CD14-positive monocyte (primary cell): ENCODE measurements around the gene RPTOR. TPM values are rescaled to one million over a fixed set of nuclear protein-coding genes. Genes with fewer than 3 reads are reported as not detected.

Source experiments
- DNase-seq, 3 donors: peaks; one replicate each; pipeline ENCODE4 v3.0.0-alpha.2; 2011 to 2022
- H2AFZ ChIP-seq: 2 replicates; pipeline ENCODE4 v1.6.0; 2012; ENCODE audit warnings: mild to moderate bottlenecking, low read depth, low read length, inconsistent platforms; ENCODE audit not compliant: insufficient read depth, poor library complexity, severe bottlenecking
- H3K27ac ChIP-seq, 2 donors: 1 replicate in 1 of 2; 2 replicates in 1 of 2; pipeline ENCODE4 v1.5.1; 2012 to 2013; ENCODE audit warnings: low read length in 2 of 2, control low read depth in 1 of 2, inconsistent platforms in 1 of 2, low read depth in 1 of 2, mild to moderate bottlenecking in 1 of 2
- H3K27me3 ChIP-seq, 2 donors: one replicate each; pipeline versions ENCODE4 v1.6.0 to v1.6.1; 2011 to 2013; ENCODE audit warnings: low read length in 2 of 2; ENCODE audit not compliant: control insufficient read depth in 2 of 2, insufficient read depth in 2 of 2
- H3K36me3 ChIP-seq, 2 donors: replicated peaks in 1 of 2; 1 replicate in 1 of 2; 2 replicates in 1 of 2; pipeline versions ENCODE4 v1.5.1 to v1.6.1; 2012 to 2013; ENCODE audit warnings: low read length in 2 of 2, control low read depth in 1 of 2, inconsistent platforms in 1 of 2, mild to moderate bottlenecking in 1 of 2; ENCODE audit not compliant: insufficient read depth in 2 of 2, control insufficient read depth in 1 of 2
- H3K4me1 ChIP-seq, 2 donors: 1 replicate in 1 of 2; 2 replicates in 1 of 2; pipeline versions ENCODE4 v1.5.1 to v1.6.1; 2012 to 2013; ENCODE audit warnings: low read length in 2 of 2, control low read depth in 1 of 2, inconsistent platforms in 1 of 2, mild to moderate bottlenecking in 1 of 2, moderate library complexity in 1 of 2; ENCODE audit not compliant: insufficient read depth in 2 of 2, control insufficient read depth in 1 of 2
- H3K4me2 ChIP-seq: replicated peaks from 2 replicates; pipeline ENCODE3; 2012; ENCODE audit warnings: low read length, moderate library complexity, mild to moderate bottlenecking; ENCODE audit not compliant: poor library complexity, severe bottlenecking; ENCODE audit errors: extremely low read depth
- H3K4me3 ChIP-seq, 3 experiments: fragments of 200-600 bp in 1 of 3; sonication (generic) in 1 of 3; replicated peaks in 1 of 3; 1 replicate in 2 of 3; 2 replicates in 1 of 3; pipeline ENCODE4 v1.5.1; 2011 to 2013; ENCODE audit warnings: low read length in 3 of 3, mild to moderate bottlenecking in 3 of 3, control low read depth in 2 of 3, low read depth in 2 of 3, inconsistent platforms in 1 of 3, moderate library complexity in 1 of 3
- H3K79me2 ChIP-seq: 2 replicates; pipeline ENCODE4 v1.6.0; 2012; ENCODE audit warnings: mild to moderate bottlenecking, control low read depth, inconsistent platforms, low read length, moderate library complexity; ENCODE audit not compliant: insufficient read depth
- H3K9ac ChIP-seq: 2 replicates; pipeline ENCODE4 v1.6.0; 2017; ENCODE audit warnings: low read length, mild to moderate bottlenecking; ENCODE audit not compliant: insufficient read depth, poor library complexity, severe bottlenecking
- H3K9me3 ChIP-seq, 2 donors: replicated peaks in 1 of 2; 1 replicate in 1 of 2; 2 replicates in 1 of 2; pipeline versions ENCODE4 v1.5.1 to v1.6.1; 2012 to 2013; ENCODE audit warnings: low read length in 2 of 2, control low read depth in 1 of 2; ENCODE audit not compliant: control insufficient read depth in 1 of 2, insufficient read depth in 1 of 2
- H4K20me1 ChIP-seq: 2 replicates; pipeline ENCODE4 v1.6.0; 2012; ENCODE audit warnings: mild to moderate bottlenecking, low read length, control low read depth, moderate library complexity; ENCODE audit not compliant: insufficient read depth
- H3K27ac Mint-ChIP-seq, 7 donors: one replicate each; pipeline ENCODE4 v1.8.0; 2020; ENCODE audit warnings: mild to moderate bottlenecking in 7 of 7, mixed read lengths in 7 of 7, moderate library complexity in 6 of 7, inconsistent platforms in 2 of 7
- H3K27me3 Mint-ChIP-seq, 3 donors: one replicate each; pipeline ENCODE4 v1.8.0; 2021 to 2022; ENCODE audit warnings: low read depth in 3 of 3, mild to moderate bottlenecking in 3 of 3, mixed read lengths in 3 of 3, moderate library complexity in 3 of 3, inconsistent platforms in 1 of 3
- H3K36me3 Mint-ChIP-seq, 2 donors: one replicate each; pipeline ENCODE4 v1.8.0; 2020; ENCODE audit warnings: mixed read lengths in 2 of 2, inconsistent platforms in 1 of 2, mild to moderate bottlenecking in 1 of 2
- H3K4me1 Mint-ChIP-seq: one replicate; pipeline ENCODE4 v1.8.0; 2020; ENCODE audit warnings: mild to moderate bottlenecking, mixed read lengths
- H3K4me3 Mint-ChIP-seq, 2 donors: one replicate each; pipeline ENCODE4 v1.8.0; 2020; ENCODE audit warnings: mild to moderate bottlenecking in 2 of 2, mixed read lengths in 2 of 2, moderate library complexity in 1 of 2
- H3K9me3 Mint-ChIP-seq, 7 donors: one replicate each; pipeline ENCODE4 v1.8.0; 2020 to 2022; ENCODE audit warnings: mixed read lengths in 7 of 7, mild to moderate bottlenecking in 6 of 7, moderate library complexity in 6 of 7, inconsistent platforms in 2 of 7
- WGBS: methylation state at CpG from one replicate; pipeline ENCODE4 v1.1.5; 2013; ENCODE audit warnings: missing lambda C conversion rate; ENCODE audit not compliant: insufficient coverage; 5-methylcytosine and 5-hydroxymethylcytosine counted together
- intact Hi-C, 2 donors: fragments of 100-400 bp; cut with micrococcal nuclease; formaldehyde crosslinking; loops; one replicate each; pipeline versions ENCODE4 v1.15.0 to v1.15.1; 2023
- polyA plus RNA-seq, 3 donors: library from polyadenylated mRNA; depleted of rRNA in 1 of 3; unstranded in 2 of 3; stranded (reverse) in 1 of 3; fragments of 300-500 nt in 2 of 3; fragments of >200 nt in 1 of 3; fragmentation: Illumina TruSeq in 2 of 3; gene quantifications; 1 replicate in 2 of 3; 2 replicates in 1 of 3; pipeline ENCODE4 v1.2.3, GENCODE V29; 2012 to 2021
- TF ChIP-seq, protein P1 (sequence below): fragments of 200-600 bp; IDR thresholded peaks from one replicate; pipeline ENCODE4 v1.8.0; 2022; ENCODE audit warnings: antibody characterized with exemption, mild to moderate bottlenecking

Gene RPTOR
- polyA plus RNA-seq, 3 donors, result 1.1 to 8.7 (median 2.6) TPM

DNA sequence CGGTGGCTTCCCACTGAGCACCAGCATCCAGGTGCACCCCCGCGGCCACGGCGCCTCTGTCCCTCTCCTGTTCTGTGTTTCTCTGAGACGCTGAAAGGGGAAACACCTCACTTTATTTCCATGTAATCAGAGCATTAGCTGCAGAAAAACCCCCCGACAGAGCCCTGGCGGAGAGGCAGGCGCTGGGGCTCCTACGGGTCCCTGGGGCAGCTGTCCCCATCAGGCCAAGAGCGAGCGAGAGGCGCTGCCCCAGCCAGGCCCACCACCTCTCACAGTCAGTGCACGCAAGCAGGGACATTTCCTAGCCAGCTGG lies 419.9 kb downstream of the RPTOR start:
- no peak for DNase-seq
- H3K4me1 Mint-ChIP-seq, result peaks cover 5% of the 10 kb centered on the region
- H3K36me3 Mint-ChIP-seq, result peaks cover 14 to 31% of the 10 kb centered on the region in 2 donors
- H3K4me3 ChIP-seq, result no peak overlapping the region
- no peaks in the 10 kb centered on the region for H3K9me3 ChIP-seq
- TF ChIP-seq, protein P1, sequence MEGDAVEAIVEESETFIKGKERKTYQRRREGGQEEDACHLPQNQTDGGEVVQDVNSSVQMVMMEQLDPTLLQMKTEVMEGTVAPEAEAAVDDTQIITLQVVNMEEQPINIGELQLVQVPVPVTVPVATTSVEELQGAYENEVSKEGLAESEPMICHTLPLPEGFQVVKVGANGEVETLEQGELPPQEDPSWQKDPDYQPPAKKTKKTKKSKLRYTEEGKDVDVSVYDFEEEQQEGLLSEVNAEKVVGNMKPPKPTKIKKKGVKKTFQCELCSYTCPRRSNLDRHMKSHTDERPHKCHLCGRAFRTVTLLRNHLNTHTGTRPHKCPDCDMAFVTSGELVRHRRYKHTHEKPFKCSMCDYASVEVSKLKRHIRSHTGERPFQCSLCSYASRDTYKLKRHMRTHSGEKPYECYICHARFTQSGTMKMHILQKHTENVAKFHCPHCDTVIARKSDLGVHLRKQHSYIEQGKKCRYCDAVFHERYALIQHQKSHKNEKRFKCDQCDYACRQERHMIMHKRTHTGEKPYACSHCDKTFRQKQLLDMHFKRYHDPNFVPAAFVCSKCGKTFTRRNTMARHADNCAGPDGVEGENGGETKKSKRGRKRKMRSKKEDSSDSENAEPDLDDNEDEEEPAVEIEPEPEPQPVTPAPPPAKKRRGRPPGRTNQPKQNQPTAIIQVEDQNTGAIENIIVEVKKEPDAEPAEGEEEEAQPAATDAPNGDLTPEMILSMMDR, result no peak
- peaks cover 1 to 6% of the 10 kb centered on the region in 2 donors for H3K4me1 ChIP-seq
- no peaks in the 10 kb centered on the region for H3K79me2 ChIP-seq
- H3K9ac ChIP-seq, result no peak overlapping the region
- intact Hi-C loops, result no loop called here
- no peak overlapping the region for H3K27ac ChIP-seq
- no peaks in the 10 kb centered on the region for H4K20me1 ChIP-seq
- H3K36me3 ChIP-seq, result peaks cover 0 to 7% of the 10 kb centered on the region in 2 donors
- H3K27me3 ChIP-seq, result no peaks in the 10 kb centered on the region
- H3K4me3 Mint-ChIP-seq, result peak overlapping the region in 1 of 2 donors; percentile 9
- no peak overlapping the region for H2AFZ ChIP-seq
- peaks cover 0 to 9% (median 1%) of the 10 kb centered on the region in 3 donors for H3K27me3 Mint-ChIP-seq
- 96% methylated on average over 7 of the region's 14 CpGs for WGBS
- H3K9me3 Mint-ChIP-seq, result peaks cover 0 to 1% (median 0%) of the 10 kb centered on the region in 7 donors
- H3K4me2 ChIP-seq, result no peak overlapping the region
- peak overlapping the region in 1 of 7 donors; percentile 46 for H3K27ac Mint-ChIP-seq

DNA sequence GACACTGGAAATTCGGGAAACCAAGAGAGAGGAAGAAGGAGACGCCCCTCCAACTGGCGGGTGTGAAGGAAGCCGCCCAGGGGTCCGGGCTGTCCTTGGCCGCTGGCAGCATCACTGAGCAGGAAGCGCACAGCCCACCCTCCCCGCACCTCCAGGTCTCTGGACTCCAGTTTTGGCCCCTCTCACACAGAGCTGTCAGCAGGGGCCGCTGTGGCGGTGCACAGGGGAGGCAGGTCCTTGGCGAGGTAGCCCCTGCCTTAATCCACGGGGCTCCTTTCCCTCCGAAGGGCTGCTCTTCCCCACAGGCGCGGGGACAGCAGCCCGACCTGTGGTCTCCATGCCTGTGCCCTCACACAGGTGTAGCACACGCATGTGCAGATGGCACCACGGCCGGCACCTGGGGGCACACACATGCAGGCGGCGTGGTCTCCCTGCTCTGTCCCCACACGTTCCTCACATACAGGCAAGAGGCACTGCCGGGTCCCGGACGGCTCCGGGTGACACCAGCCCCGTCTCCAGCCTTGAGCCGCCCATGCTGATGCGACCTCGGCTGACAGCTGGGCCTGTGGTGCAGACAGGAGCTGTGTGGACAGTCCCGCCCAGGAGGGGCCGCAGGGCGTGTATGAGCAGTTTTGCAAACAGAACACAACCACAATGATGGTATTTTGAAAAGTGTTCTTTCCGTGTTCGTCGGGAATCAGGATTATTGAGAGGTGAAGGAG lies 420.4 kb downstream of the RPTOR start:
- no peak overlapping the region for H3K4me2 ChIP-seq
- no peaks in the 10 kb centered on the region for H3K27me3 ChIP-seq
- Mint-ChIP-seq H3K27ac (no peak overlapping the region), H3K4me3 (no peak overlapping the region), H3K36me3 (peaks cover 14 to 31% of the 10 kb centered on the region in 2 donors), H3K27me3 (peaks cover 0 to 11% (median 5%) of the 10 kb centered on the region in 3 donors), H3K4me1 (peaks cover 9% of the 10 kb centered on the region), H3K9me3 (peaks cover 0 to 1% (median 0%) of the 10 kb centered on the region in 7 donors)
- H4K20me1 ChIP-seq, result no peaks in the 10 kb centered on the region
- peaks cover 0 to 7% of the 10 kb centered on the region in 2 donors for H3K36me3 ChIP-seq
- no peaks in the 10 kb centered on the region for H3K9me3 ChIP-seq
- no peaks in the 10 kb centered on the region for H3K79me2 ChIP-seq
- no peak overlapping the region for H3K27ac ChIP-seq
- no peak for DNase-seq
- peaks cover 5 to 10% of the 10 kb centered on the region in 2 donors for H3K4me1 ChIP-seq
- H3K4me3 ChIP-seq, result no peak overlapping the region
- intact Hi-C loops, result no loop called here
- WGBS, result 95% methylated on average over 31 of the region's 36 CpGs
- H2AFZ ChIP-seq, result no peak overlapping the region
- TF ChIP-seq, protein P1, result no peak
- no peak overlapping the region for H3K9ac ChIP-seq
